NCI-H2029 treated with DMSO at 0.1 percent for 48 hours (cell line): ENCODE data around the gene CD248.
"Not testable (repeated sequence)": the region's sequence is repeated elsewhere in the genome, so short reads cannot be mapped to it uniquely, and the experiment has no call there.

ENCODE experiments used
- DNase-seq: peaks from one replicate; lab custom pipeline; 2025; lab: John Stamatoyannopoulos, UW

CD248 gene

GRCh38 chr11:66328302-66329144 is 11.7 kb upstream of the CD248 start:
- DNase-seq, result peak; percentile 47

- no peak for DNase-seq
Measured at GRCh38 chr11:66328031-66328301, 11.1 kb upstream of the CD248 start.

- no peak for DNase-seq
Measured at GRCh38 chr11:66327171-66328030, 10.6 kb upstream of the CD248 start.

- no peak for DNase-seq
Measured at GRCh38 chr11:66326261-66327111, 9.6 kb upstream of the CD248 start.

- no peak for DNase-seq
Measured at GRCh38 chr11:66325263-66325671, 8.4 kb upstream of the CD248 start.

- no peak for DNase-seq
Measured at GRCh38 chr11:66324664-66325063, 7.8 kb upstream of the CD248 start.

- no peak for DNase-seq
Measured at GRCh38 chr11:66323684-66324083, 6.8 kb upstream of the CD248 start.

- no peak for DNase-seq
Measured at GRCh38 chr11:66322732-66323427, 6.0 kb upstream of the CD248 start.

- no peak for DNase-seq
Measured at GRCh38 chr11:66321606-66322005, 4.8 kb upstream of the CD248 start.

- DNase-seq, result not testable (repeated sequence)
Measured at GRCh38 chr11:66320748-66321147, 3.9 kb upstream of the CD248 start.

- not testable (repeated sequence) for DNase-seq
Measured at GRCh38 chr11:66320289-66320688, 3.4 kb upstream of the CD248 start.

- no peak for DNase-seq
Measured at GRCh38 chr11:66318600-66318970, 1.7 kb upstream of the CD248 start.

GRCh38 chr11:66317723-66318599 is 1.1 kb upstream of the CD248 start:
- DNase-seq, result no peak

GRCh38 chr11:66317322-66317722 is 478 bp upstream of the CD248 start:
- DNase-seq, result no peak

GRCh38 chr11:66315921-66316811 is 678 bp downstream of the CD248 start:
- peak; percentile 24 for DNase-seq

- no peak for DNase-seq
Measured at GRCh38 chr11:66315498-66315885, 1.4 kb downstream of the CD248 start.

GRCh38 chr11:66314561-66315497 is 2.0 kb downstream of the CD248 start:
- no peak for DNase-seq

GRCh38 chr11:66314186-66314501 is 2.7 kb downstream of the CD248 start:
- no peak for DNase-seq
